GM12874 (cell line): ENCODE data around the gene TM9SF4.

Experiments
- CTCF ChIP-seq: IDR thresholded peaks from 2 replicates; pipeline ENCODE4 v1.5.1; 2011; ENCODE audit warnings: low read depth, mild to moderate bottlenecking, control low read depth, low read length, moderate library complexity; ENCODE audit not compliant: insufficient read depth

Gene TM9SF4

DNA sequence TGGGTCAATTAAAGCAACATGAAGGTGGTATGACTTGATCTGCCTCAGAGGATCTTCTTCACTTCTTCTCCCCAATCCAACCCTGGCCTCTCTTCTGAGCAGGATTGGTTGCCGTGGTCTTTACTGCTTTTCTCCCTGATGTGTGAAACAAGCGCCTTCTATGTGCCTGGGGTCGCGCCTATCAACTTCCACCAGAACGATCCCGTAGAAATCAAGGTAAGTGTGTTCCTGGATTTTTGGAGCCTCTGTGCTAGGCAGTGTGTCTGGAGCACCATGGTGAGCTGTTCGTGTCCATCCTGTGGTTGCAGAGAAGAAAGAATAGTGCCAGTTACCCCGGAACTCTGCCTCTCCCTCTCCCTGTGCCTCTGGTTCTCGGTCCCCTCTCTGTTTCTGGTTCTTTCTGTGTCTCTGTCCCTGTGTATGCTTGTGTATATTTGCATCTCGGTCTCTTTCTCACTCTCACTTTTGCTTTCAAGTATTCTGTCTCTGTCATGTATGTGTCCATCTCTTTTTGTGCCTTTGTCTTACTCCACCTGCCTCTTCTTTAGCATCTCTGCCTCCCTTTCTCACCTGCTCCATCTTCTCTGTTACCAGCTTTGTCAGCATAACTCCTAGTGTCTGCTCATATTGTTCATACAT lies 23.5 kb downstream of the TM9SF4 start:
- TF ChIP-seq CTCF, result no peak

- TF ChIP-seq CTCF, result no peak
Measured at GRCh38 chr20:32134026-32134425, 24.5 kb downstream of the TM9SF4 start.

DNA sequence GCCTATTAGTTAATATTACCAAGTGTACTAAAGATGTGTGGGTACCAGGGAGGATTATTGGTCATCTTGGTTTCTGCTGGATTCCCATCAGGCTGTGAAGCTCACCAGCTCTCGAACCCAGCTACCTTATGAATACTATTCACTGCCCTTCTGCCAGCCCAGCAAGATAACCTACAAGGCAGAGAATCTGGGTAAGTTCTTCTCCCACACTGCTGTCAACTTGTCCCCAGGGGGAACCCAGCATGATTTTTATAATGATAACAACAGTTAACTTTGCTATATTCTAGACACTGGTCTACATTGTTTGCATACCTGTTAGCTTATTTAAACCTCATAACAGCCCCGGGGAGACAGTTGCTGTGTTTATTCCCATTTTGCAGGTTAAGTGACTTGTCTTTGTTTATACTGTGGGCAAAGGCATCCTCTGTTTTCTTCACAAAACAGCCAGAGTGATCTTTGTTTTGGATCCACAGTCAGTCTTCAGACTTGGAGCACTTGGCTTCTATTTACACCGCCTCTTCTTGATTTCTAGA lies 26.5 kb downstream of the TM9SF4 start:
- no peak for TF ChIP-seq CTCF

- TF ChIP-seq CTCF, result no peak
Measured at GRCh38 chr20:32138921-32139320, 29.4 kb downstream of the TM9SF4 start.

DNA sequence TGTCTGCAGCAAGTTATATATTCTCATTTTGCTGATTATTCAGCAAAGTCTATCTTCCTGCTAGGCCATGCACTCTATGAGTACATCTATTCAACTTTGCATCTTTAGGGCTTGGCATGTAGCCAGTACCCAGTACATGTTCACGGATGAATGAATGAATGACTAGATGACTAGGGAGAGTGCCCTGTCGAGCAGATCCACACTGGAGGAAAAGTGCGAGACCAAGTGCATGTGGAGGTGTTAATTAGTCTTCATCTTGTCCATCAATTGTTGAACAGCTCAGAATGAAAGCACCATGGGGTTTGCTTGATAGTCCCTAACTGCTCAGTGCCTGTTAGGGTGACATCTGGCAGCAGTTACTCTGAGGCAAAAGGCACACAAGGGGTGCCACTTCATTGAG lies 30.4 kb downstream of the TM9SF4 start:
- TF ChIP-seq CTCF, result no peak

GRCh38 chr20:32140603-32141002 lies 31.1 kb downstream of the TM9SF4 start:
- TF ChIP-seq CTCF, result no peak

- TF ChIP-seq CTCF, result no peak
Measured at GRCh38 chr20:32141465-32141980, 32.0 kb downstream of the TM9SF4 start.

DNA sequence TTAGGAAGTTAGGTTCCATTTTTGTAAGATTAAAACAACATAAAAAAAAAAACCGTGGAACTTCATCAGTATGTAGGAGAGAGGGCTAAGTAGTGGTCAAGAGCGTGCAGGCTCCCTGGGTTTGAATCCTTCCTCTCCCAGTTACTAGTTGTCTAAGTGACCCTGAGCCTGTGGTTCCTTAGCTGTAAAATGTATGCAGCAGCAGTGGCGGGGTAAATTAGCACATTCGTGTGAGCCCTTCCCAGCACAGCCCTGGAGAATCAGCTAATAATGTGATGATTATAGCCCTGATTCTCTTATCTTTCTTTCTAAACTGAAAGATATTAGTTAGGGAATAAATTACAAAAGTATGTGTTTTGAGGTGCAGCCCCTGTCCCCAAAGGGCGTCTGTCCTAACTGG lies 32.6 kb downstream of the TM9SF4 start:
- TF ChIP-seq CTCF, result no peak
